ENCODE measurements around the gene PINLYP.
A peak's percentile ranks its signal among the peaks of the same experiment; 100 is the strongest.

PINLYP gene

GRCh38 chr19:43616306-43616705 lies 40.7 kb downstream of the PINLYP start:
- H3K9ac ChIP-seq (ENCODE audit: low read length): no peak overlapping the region
- H3K4me1 ChIP-seq (ENCODE audit: control insufficient read depth, low read depth, low read length): peaks cover 5% of the 10 kb centered on the region
- peaks cover 4% of the 10 kb centered on the region for H3K36me3 ChIP-seq (ENCODE audit: control insufficient read depth, low read depth, low read length)

GRCh38 chr19:43616954-43617353 lies 41.4 kb downstream of the PINLYP start:
- Histone ChIP-seq H3K36me3 (ENCODE audit: control insufficient read depth, low read depth, low read length) (peaks cover 4% of the 10 kb centered on the region), H3K4me1 (ENCODE audit: control insufficient read depth, low read depth, low read length) (peaks cover 5% of the 10 kb centered on the region), H3K27me3 (ENCODE audit: control insufficient read depth, insufficient read depth, low read length) (no peaks in the 10 kb centered on the region), H3K9me3 (ENCODE audit: control insufficient read depth, low read depth, low read length) (no peaks in the 10 kb centered on the region), H3K27ac (ENCODE audit: low read length) (no peak overlapping the region), H3K9ac (ENCODE audit: low read length) (no peak overlapping the region), H3K4me3 (ENCODE audit: low read length) (no peak overlapping the region)

More at GRCh38 chr19:43616306-43616705, 40.7 kb downstream of the PINLYP start:
- Histone ChIP-seq H3K9me3 (ENCODE audit: control insufficient read depth, low read depth, low read length) (no peaks in the 10 kb centered on the region), H3K27ac (ENCODE audit: low read length) (no peak overlapping the region), H3K4me3 (ENCODE audit: low read length) (no peak overlapping the region), H3K27me3 (ENCODE audit: control insufficient read depth, insufficient read depth, low read length) (no peaks in the 10 kb centered on the region)

DNA sequence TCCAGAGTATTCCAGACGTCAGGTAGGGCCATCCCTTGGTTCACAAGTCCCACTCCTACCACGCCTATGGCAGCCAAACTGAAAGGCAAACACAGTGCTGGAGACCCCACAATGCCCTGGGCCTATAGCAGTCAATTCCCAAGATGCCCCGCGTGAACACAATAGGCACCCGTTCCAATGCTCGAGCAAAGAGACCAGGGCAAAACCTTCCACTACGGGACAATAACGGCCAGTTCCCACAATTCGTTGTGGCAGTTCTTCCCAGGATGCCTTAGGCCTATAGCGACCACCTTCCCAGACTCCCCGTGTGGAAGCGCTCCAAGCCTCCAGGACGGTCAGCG lies 43.3 kb downstream of the PINLYP start:
- Histone ChIP-seq H3K4me3 (ENCODE audit: low read length) (peak overlapping the region; percentile 86), H3K27me3 (ENCODE audit: control insufficient read depth, insufficient read depth, low read length) (no peaks in the 10 kb centered on the region), H3K9me3 (ENCODE audit: control insufficient read depth, low read depth, low read length) (no peaks in the 10 kb centered on the region), H3K9ac (ENCODE audit: low read length) (peak overlapping the region; percentile 88), H3K4me1 (ENCODE audit: control insufficient read depth, low read depth, low read length) (peaks cover 5% of the 10 kb centered on the region), H3K36me3 (ENCODE audit: control insufficient read depth, low read depth, low read length) (no peaks in the 10 kb centered on the region), H3K27ac (ENCODE audit: low read length) (peak overlapping the region; percentile 94)

DNA sequence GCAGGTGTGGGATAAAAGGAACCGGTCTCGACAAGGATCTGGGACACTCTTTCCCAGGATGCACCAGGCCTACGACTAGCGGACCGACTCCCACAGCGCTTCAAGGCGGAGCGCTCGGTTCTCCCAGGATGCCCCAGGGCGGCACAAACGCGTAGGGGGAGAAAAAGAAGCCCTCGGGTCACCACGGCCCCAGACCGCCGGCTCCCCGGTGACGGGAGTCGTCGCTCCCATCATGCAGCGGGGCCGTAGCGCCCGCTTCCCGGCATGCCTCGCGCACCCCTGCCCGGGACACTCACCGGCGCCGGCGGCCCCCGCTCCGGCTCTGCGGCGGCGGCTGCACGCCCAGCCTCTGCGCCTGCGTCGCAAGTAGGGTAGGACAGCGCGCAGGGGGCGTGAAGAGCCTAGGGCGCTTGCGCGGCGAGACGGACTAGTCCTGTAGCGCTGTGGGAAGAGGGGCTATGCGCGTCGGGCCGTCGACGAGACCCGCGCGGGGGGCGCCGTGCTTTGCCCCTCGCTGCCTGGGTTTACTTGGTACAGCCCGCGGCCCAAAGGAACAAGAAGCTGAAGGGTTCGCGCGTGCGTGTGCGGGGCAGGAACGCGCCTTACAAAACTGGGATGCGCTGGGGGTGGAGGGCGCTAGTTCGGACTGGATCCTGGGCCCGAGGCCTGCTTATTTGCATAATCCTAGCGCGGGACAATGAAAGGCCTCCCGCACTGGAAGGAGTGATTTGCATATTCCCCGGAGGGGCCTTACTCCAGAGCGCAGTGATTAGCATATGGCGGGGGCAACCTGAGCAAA lies 43.9 kb downstream of the PINLYP start, which contains the start of gene ZNF428:
TSS of gene ZNF428 (minus strand) at position 368 of the 799 bp plus-strand sequence. CDS start 5,325 bp downstream, outside the sequence.
- H3K9me3 ChIP-seq (ENCODE audit: control insufficient read depth, low read depth, low read length): no peaks in the 10 kb centered on the region
- H3K27me3 ChIP-seq (ENCODE audit: control insufficient read depth, insufficient read depth, low read length): no peaks in the 10 kb centered on the region
- H3K27ac ChIP-seq (ENCODE audit: low read length): peak within 1 kb of the TSS; percentile 94
- peak within 1 kb of the TSS; percentile 88 for H3K9ac ChIP-seq (ENCODE audit: low read length)
- peaks cover 6% of the 10 kb centered on the region for H3K4me1 ChIP-seq (ENCODE audit: control insufficient read depth, low read depth, low read length)
- no peaks in the 10 kb centered on the region for H3K36me3 ChIP-seq (ENCODE audit: control insufficient read depth, low read depth, low read length)
- H3K4me3 ChIP-seq (ENCODE audit: low read length): peak within 1 kb of the TSS; percentile 86

GRCh38 chr19:43620061-43621001 lies 44.7 kb downstream of the PINLYP start:
- Histone ChIP-seq H3K27ac (ENCODE audit: low read length) (no peak overlapping the region), H3K4me1 (ENCODE audit: control insufficient read depth, low read depth, low read length) (peaks cover 9% of the 10 kb centered on the region), H3K27me3 (ENCODE audit: control insufficient read depth, insufficient read depth, low read length) (no peaks in the 10 kb centered on the region), H3K9me3 (ENCODE audit: control insufficient read depth, low read depth, low read length) (no peaks in the 10 kb centered on the region), H3K4me3 (ENCODE audit: low read length) (peak overlapping the region; percentile 86), H3K36me3 (ENCODE audit: control insufficient read depth, low read depth, low read length) (no peaks in the 10 kb centered on the region), H3K9ac (ENCODE audit: low read length) (peak overlapping the region; percentile 88)

DNA sequence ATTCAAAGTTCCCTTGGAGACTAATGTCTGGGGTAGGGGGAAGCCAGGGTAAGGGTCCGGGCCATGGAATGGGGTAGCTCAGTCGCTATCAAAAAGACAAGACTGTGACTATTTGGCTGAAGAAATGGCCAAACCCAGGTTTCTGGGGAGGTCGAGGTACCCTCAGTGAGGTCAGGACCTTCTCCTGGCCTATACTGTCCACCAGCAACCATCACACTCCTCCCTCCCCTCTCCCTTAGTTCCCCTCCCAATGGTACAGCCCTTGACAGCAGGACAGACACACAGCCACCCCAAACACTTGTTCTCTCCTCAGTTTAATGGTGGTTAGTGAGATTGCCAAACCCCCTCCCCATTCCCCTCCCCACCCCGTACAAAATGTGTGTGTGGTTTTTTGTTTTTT lies 46.5 kb downstream of the PINLYP start:
- H3K27ac ChIP-seq (ENCODE audit: low read length): no peak overlapping the region
- no peaks in the 10 kb centered on the region for H3K36me3 ChIP-seq (ENCODE audit: control insufficient read depth, low read depth, low read length)
- peaks cover 9% of the 10 kb centered on the region for H3K4me1 ChIP-seq (ENCODE audit: control insufficient read depth, low read depth, low read length)
- no peaks in the 10 kb centered on the region for H3K27me3 ChIP-seq (ENCODE audit: control insufficient read depth, insufficient read depth, low read length)
- no peak overlapping the region for H3K9ac ChIP-seq (ENCODE audit: low read length)
- H3K4me3 ChIP-seq (ENCODE audit: low read length): no peak overlapping the region
- no peaks in the 10 kb centered on the region for H3K9me3 ChIP-seq (ENCODE audit: control insufficient read depth, low read depth, low read length)

GRCh38 chr19:43622956-43623355 lies 47.4 kb downstream of the PINLYP start:
- Histone ChIP-seq H3K9me3 (ENCODE audit: control insufficient read depth, low read depth, low read length) (no peaks in the 10 kb centered on the region), H3K27ac (ENCODE audit: low read length) (no peak overlapping the region), H3K4me1 (ENCODE audit: control insufficient read depth, low read depth, low read length) (peaks cover 9% of the 10 kb centered on the region), H3K36me3 (ENCODE audit: control insufficient read depth, low read depth, low read length) (no peaks in the 10 kb centered on the region), H3K9ac (ENCODE audit: low read length) (no peak overlapping the region), H3K4me3 (ENCODE audit: low read length) (no peak overlapping the region), H3K27me3 (ENCODE audit: control insufficient read depth, insufficient read depth, low read length) (no peaks in the 10 kb centered on the region)

GRCh38 chr19:43623889-43624670 lies 48.5 kb downstream of the PINLYP start:
- no peaks in the 10 kb centered on the region for H3K27me3 ChIP-seq (ENCODE audit: control insufficient read depth, insufficient read depth, low read length)
- H3K36me3 ChIP-seq (ENCODE audit: control insufficient read depth, low read depth, low read length): no peaks in the 10 kb centered on the region
- peaks cover 4% of the 10 kb centered on the region for H3K4me1 ChIP-seq (ENCODE audit: control insufficient read depth, low read depth, low read length)
- H3K27ac ChIP-seq (ENCODE audit: low read length): no peak overlapping the region
- no peaks in the 10 kb centered on the region for H3K9me3 ChIP-seq (ENCODE audit: control insufficient read depth, low read depth, low read length)
- H3K4me3 ChIP-seq (ENCODE audit: low read length): no peak overlapping the region
- H3K9ac ChIP-seq (ENCODE audit: low read length): no peak overlapping the region

DNA sequence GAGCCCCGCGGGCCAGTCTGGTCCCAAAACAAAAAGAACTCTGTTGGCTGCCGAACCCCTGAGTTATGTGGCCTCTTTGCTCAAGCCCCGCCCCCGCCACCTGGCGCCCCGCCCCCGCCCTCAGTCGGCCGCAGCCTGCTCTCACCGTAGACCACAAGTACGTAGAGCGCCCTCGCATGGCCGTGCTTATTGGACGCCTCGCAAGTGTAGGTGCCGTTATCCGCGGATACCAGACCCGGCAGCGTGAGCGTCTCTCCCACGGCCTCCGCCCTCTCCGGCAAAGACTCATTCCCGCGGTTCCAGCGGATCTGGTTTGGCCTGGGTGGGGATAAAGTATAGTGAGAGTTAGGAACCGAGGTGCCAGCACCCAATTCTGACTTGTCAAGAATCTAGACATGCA lies 49.3 kb downstream of the PINLYP start:
- Histone ChIP-seq H3K27ac (ENCODE audit: low read length) (no peak overlapping the region), H3K9me3 (ENCODE audit: control insufficient read depth, low read depth, low read length) (no peaks in the 10 kb centered on the region), H3K9ac (ENCODE audit: low read length) (no peak overlapping the region), H3K27me3 (ENCODE audit: control insufficient read depth, insufficient read depth, low read length) (no peaks in the 10 kb centered on the region), H3K4me1 (ENCODE audit: control insufficient read depth, low read depth, low read length) (peaks cover 4% of the 10 kb centered on the region), H3K4me3 (ENCODE audit: low read length) (no peak overlapping the region), H3K36me3 (ENCODE audit: control insufficient read depth, low read depth, low read length) (no peaks in the 10 kb centered on the region)

DNA sequence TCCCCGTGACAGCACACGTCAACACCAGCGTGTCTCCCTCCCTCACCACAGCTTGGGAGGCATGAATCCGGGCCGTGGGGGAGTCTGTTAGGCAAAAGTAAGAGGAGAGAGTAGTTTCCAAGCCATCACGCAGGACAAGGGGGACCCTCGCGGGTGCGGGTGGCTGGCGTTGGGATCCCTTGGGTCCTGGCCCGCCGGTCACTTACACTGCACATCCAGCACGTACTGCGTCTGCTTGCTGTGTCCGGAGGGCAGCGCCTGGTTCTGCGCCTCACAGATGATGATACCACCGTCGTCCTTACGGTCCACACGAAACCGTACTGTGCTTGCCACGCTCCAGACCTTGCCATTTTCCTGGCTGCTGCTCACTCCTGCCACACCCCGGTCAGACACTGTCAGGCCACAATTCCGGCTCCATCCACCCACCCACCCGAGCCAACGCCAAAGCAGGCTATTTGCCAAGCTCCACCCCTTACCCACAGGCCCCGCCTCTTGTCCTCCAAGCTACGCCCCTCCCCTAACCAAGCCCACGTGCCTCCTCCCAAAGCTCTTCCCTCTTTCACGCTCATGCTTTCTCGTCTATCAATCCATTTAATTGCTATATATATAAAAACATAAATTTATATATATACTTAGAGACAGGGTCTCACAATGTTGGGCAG lies 50.4 kb downstream of the PINLYP start:
- Histone ChIP-seq H3K9ac (ENCODE audit: low read length) (no peak overlapping the region), H3K4me3 (ENCODE audit: low read length) (no peak overlapping the region), H3K9me3 (ENCODE audit: control insufficient read depth, low read depth, low read length) (no peaks in the 10 kb centered on the region), H3K27ac (ENCODE audit: low read length) (no peak overlapping the region), H3K4me1 (ENCODE audit: control insufficient read depth, low read depth, low read length) (peaks cover 4% of the 10 kb centered on the region), H3K27me3 (ENCODE audit: control insufficient read depth, insufficient read depth, low read length) (no peaks in the 10 kb centered on the region), H3K36me3 (ENCODE audit: control insufficient read depth, low read depth, low read length) (no peaks in the 10 kb centered on the region)

All from iPS-18a (cell line).